LHCN-M2 (cell line): ENCODE data around the gene SHROOM1. TPM values are rescaled to one million over a fixed set of nuclear protein-coding genes. Genes with fewer than 3 reads are reported as not detected.

Source experiments
- DNase-seq: peaks from one replicate; pipeline ENCODE4 v3.0.0-alpha.2; 2012; ENCODE audit warnings: low read depth
- total RNA-seq: library from RNA; depleted of rRNA; stranded (reverse); fragments of >200 nt; gene quantifications from 2 replicates; pipeline ENCODE4 v1.2.3, GENCODE V29; 2014; rRNA removed

The SHROOM1 gene
- total RNA-seq, 1 experiment from 2014 or later, result 13.3 TPM

DNA sequence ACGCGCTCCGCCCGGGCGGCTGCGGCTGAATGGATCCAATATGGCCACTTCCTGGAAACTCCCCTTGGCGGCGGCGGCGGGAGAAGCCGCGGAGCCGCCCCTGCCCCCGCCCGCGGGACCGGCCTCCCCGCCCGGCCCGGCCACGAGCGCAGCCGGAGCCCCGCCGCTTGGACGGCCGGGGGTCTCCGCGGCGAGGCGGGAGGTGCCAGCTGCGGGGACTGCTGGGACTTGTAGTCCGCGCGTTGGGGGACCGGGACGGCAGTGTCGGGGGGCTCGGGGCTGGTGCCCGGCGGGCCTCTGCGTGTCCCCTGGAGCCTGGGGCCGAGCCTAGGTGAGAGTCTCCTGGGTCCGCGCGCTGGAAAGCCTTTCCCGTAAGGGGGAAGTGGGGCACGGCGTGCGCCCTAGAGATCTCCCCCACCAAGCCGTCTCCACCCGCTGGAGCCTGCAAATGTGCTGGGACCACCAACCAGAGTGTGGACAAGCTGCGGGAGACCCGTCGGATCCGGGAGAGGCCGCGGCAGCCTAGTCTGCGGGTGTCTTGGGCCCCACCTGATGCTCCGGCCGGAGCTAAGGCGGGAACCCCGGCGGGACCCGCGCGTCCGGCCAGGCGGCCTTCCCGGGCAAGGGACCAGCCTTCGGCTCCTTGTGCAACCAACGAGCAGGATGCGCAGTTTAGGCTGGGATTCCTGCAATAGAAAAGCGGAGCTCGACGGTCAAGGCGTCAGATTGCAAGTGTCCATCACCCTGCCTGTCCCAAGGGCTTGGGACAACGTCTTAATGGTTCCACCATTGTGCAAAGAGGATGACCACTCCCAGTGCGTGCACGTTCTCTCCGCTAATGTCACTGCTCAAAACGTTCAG is 53.0 kb downstream of the SHROOM1 start, which contains the start of gene SEPTIN8:
SEPTIN8 (minus strand) TSS at position 31 of the 861 bp plus-strand sequence. CDS start 102 bp downstream, outside the sequence.
- peak; percentile 24 for DNase-seq

DNA sequence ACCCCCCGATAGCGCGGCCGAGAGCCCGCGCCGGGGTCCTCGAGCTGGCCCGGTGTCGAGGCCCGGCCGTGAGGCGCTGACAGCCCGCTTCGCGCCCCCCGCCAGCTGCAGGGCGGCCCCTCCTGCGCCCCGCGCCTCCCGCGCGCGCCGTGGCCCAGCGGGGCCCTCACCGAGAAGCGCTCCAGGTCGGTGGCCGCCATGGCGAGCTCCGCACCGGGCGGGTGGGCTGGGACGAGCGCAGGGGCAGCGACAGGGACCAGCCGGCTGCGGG is 53.6 kb downstream of the SHROOM1 start:
- DNase-seq, result no peak

DNA sequence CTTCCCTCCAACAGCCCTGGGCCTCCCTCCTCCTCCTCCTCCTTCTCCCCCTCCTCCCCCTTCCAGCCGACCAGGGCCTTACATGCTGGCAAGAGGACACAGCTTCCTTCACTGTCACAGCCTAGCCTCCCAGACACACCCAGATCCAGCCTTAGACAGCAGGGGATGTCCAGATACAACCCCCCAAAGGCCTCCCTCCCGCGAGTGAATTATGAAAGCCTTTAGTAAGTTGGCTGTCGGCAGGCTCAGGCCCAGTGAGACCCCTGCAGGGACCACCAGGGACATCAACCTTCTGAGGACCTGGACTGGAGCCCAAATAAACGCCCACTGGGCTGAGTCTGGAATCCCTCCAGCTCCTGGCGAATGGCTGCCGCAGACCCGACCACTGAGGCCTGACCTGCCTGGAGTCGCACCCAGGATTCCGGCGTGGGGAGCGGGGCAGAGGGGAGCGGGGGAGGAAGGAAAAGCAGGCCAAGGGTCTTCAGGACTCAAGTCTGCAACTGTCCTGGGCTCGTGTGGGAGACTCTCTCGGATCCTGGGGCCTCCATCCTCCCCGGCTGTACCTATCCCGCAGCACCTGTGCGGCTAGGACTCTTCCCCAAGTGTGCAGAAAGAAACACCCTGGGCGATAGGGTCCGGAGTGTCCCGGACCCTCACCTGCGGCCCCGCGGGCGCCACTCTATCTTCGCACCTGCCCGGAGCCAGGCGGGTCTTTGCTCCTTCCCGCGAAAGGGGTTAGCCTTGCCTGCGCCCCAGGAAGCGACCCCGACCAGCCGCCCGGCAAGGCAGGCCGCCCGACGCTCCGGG is 54.1 kb downstream of the SHROOM1 start:
- DNase-seq, result no peak

DNA sequence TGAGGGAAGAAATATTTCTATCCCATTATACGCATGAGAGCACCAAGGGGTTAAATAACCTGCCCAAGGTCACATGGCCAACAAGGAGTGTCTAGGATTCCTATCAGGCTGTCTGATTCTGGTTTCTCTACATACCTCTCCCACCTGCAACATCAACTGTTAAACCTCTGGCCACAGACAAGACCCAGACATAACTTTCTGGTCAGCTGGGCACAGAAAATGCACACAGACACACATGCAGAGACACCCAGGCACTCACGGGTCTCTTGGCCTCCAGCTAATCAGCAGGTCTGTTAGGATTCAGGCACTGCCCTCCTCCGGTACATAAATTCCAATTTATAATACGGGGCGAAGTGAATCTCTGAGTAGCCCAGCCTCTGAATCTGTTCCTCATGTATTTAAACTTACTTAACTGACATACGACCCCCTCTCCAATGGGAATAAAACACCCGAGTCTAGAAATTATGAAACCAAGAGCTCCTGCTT is 54.9 kb downstream of the SHROOM1 start:
- no peak for DNase-seq

DNA sequence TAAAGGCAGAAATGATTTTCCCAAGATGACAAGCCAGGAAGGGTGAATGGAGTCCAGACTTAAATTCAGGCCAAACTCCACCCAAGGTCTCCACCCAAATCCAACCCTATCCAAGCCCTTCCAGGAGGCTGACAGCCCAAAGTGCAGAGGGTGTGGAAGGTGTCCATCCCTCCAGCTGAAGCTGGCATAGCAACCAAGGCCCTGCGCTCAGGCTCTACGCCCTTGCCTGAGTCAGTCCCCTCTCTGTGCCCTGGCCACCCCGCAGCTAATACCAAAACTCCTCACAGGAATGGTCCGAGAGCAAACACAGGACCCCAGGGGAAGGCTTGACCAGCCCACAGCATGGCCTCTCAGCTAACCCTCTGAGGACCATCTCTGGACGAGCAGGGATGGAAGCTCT is 55.6 kb downstream of the SHROOM1 start:
- DNase-seq, result no peak

DNA sequence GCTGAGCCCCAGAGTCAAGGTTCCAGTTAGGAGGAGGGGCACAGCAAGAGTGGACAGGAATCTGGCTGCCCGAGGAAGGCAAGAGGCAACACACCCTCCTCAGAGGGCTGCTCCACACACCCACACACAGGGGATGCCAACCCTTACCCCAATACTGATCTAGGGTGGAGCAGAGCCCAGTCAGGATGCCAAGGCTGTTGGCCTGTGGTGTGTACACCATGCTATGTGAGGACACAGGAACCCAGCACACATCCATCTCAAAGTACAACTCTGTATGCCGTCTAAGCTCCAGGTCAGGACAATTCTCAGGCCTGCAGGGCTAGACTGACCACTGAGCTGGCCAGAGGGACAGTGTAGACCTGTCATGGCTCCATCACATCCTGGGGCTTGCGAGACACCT is 56.0 kb downstream of the SHROOM1 start:
- no peak for DNase-seq

DNA sequence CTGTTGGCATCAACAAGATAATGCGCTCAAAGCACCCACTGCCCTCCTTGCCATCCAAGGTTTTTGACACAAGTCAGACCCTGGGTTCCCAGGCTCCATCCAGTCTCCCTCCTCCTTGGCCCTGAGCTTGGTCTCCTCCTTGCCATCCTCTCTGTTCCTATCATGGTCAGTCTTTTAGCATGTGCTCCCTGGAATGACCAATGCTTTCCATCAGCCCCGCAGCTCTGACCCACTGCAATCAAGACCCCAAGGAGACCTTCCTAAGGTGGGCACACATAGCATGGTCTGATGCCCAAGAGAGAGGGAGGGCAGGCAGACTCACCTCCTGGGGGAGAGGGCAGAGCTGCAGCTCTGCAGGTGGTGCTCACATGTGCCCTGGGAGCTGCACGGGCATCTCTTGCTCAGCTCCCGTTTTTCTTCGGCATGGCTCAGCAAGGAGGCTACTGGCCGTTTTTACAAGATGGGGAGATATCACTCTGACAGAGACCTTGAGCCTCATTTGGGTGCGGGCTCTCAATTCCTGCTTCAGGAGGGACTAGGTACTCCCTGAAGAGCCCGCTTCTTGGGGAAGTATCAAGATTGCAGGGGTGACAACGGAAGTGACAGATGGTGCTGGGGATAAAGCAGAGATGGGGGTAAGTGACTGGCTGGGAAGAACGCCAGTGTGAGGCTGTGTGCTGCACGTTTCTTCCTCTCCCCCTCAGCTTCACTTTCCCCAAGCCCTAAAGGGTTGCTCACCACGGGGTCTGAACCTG is 56.7 kb downstream of the SHROOM1 start:
- DNase-seq, result no peak

DNA sequence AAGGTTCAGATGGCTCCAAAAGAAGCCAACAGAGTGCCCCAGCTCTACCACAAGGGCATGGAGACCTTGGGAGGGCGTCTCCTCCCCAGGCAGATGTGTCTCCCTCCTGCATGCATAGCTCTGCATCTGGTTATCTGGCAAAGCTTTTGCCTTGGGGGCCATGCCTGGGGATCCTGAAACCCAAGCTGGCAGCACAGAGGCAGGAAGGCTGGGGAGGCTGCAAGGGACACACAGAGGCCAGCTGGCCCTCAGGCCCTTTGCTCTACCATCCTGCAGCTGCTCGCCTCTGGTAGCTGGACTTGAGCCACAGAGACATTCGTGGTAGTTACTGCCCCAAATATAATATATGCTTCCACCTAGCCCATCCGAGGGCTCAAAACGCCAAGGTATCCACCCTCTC is 57.3 kb downstream of the SHROOM1 start:
- no peak for DNase-seq

DNA sequence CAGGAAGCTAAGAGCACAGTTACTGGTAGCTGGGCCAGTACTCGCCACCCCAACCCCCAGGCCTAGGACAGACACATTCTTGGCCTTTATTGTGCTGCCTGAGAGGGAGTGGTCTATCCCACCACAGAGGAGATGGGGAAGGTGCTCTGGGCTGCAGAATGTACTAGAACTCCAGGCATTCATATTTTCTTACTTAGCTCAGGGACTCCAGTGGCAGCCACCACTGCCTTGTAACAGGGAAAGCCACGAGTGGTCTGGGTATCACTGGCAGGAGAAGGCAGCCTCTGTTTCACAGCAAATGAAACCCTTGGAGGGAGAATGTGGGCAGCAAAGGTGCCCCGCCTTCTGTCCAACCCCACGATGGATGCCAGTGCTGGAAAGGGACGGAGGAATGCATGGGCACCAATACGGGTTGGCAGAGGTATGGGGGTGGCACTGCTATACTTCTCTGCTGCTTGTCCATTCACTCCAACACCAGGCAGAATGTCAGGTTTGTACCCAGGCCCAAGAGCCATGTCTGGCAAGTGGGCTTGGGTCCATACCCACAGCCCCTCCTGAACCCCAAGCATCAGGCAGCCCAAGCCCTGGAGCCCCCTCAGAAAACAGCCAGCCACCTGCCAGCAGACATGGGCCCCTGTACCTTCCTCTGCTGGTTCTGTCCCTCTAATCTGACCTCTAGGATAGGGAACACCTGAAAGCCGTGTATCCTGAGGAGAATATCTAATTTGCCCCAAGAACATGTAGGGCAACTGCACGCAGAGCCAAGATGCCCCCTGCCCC is 58.0 kb downstream of the SHROOM1 start:
- DNase-seq, result no peak

Other genes with a start within 250 kb of the SHROOM1 start
- not detected in 2 replicates for gene IL13, start 172.5 kb downstream of the SHROOM1 start, total RNA-seq
- not detected in 2 replicates for gene IL4, start 156.7 kb downstream of the SHROOM1 start, total RNA-seq
- 4.8 and 7.2 TPM in 2 replicates for gene KIF3A, start 93.1 kb downstream of the SHROOM1 start, total RNA-seq
- gene CCNI2, start 83.2 kb downstream of the SHROOM1 start, total RNA-seq, result 0.06 TPM in 1 of 2 replicates, not detected in the other
- 21.3 and 26.2 TPM in 2 replicates for gene SEPTIN8, start 53.4 kb downstream of the SHROOM1 start, total RNA-seq
- not detected in 2 replicates for gene SOWAHA, start 17.3 kb downstream of the SHROOM1 start, total RNA-seq
- gene GDF9, start 35.8 kb upstream of the SHROOM1 start, total RNA-seq, result 0.32 TPM in 1 of 2 replicates, not detected in the other
- gene UQCRQ, start 36.0 kb upstream of the SHROOM1 start, total RNA-seq, result 125 and 144 TPM in 2 replicates
- gene LEAP2, start 43.0 kb upstream of the SHROOM1 start, total RNA-seq, result 0.17 and 0.77 TPM in 2 replicates
- gene AFF4, start 133.0 kb upstream of the SHROOM1 start, total RNA-seq, result 47.4 and 59.1 TPM in 2 replicates
- 12.2 and 70.3 TPM in 2 replicates for gene ZCCHC10, start 195.9 kb upstream of the SHROOM1 start, total RNA-seq
- 130 and 153 TPM in 2 replicates for gene HSPA4, start 221.4 kb upstream of the SHROOM1 start, total RNA-seq